Stimulated activated naive B cell treated with anti-CD40 and anti-IgM and Interleukin-4, amounts not matched to agents 10 μg/mL and 1 μg/mL and 100 μg/mL, for 72 hours (primary cell): Measurements from ENCODE around the gene PRMT2.
A peak's percentile ranks its signal among the peaks of the same experiment; 100 is the strongest.
"Not testable (repeated sequence)": the region's sequence is repeated elsewhere in the genome, so short reads cannot be mapped to it uniquely, and the experiment has no call there.

Source experiments
- ATAC-seq, 2 donors: fragments of 150-1000 bp; cut with Tn5 transposase; replicated peaks; 2 replicates each; pipeline ENCODE4 v1.10.0; 2021; ENCODE audit warnings: moderate library complexity in 1 of 2
- DNase-seq: peaks from one replicate; pipeline ENCODE4 v3.0.0; 2021
- H3K27ac Mint-ChIP-seq: one replicate; pipeline ENCODE4 v1.8.0; 2022; ENCODE audit warnings: mild to moderate bottlenecking, mixed read lengths
- H3K27me3 Mint-ChIP-seq, 2 donors: one replicate each; pipeline ENCODE4 v1.8.0; 2022; ENCODE audit warnings: mixed read lengths in 2 of 2
- H3K36me3 Mint-ChIP-seq, 2 donors: one replicate each; pipeline ENCODE4 v1.8.0; 2022; ENCODE audit warnings: mixed read lengths in 2 of 2, mild to moderate bottlenecking in 1 of 2
- H3K4me1 Mint-ChIP-seq, 2 donors: one replicate each; pipeline ENCODE4 v1.8.0; 2022; ENCODE audit warnings: mixed read lengths in 2 of 2, mild to moderate bottlenecking in 1 of 2
- H3K4me3 Mint-ChIP-seq, 2 donors: one replicate each; pipeline ENCODE4 v1.8.0; 2022; ENCODE audit warnings: mild to moderate bottlenecking in 2 of 2, mixed read lengths in 2 of 2, moderate library complexity in 1 of 2
- H3K9me3 Mint-ChIP-seq, 2 donors: one replicate each; pipeline ENCODE4 v1.8.0; 2022; ENCODE audit warnings: mixed read lengths in 2 of 2, mild to moderate bottlenecking in 1 of 2

Gene PRMT2

GRCh38 chr21:46661642-46662366 is 26.3 kb downstream of the PRMT2 start:
- DNase-seq (no peak), ATAC-seq (peak in 1 of 2 donors; percentile 12)
- Mint-ChIP-seq H3K36me3 (peaks cover 46 to 59% of the 10 kb centered on the region in 2 donors), H3K27ac (no peak overlapping the region), H3K4me3 (peak overlapping the region; percentile 55 to 67), H3K27me3 (peaks cover 0 to 4% of the 10 kb centered on the region in 2 donors), H3K4me1 (no peaks in the 10 kb centered on the region), H3K9me3 (no peaks in the 10 kb centered on the region)

- no peak overlapping the region for H3K27ac Mint-ChIP-seq
- H3K4me1 Mint-ChIP-seq, result peaks cover 0 to 1% of the 10 kb centered on the region in 2 donors
- peaks cover 41 to 54% of the 10 kb centered on the region in 2 donors for H3K36me3 Mint-ChIP-seq
- peaks cover 0 to 7% of the 10 kb centered on the region in 2 donors for H3K27me3 Mint-ChIP-seq
- no peak overlapping the region for H3K4me3 Mint-ChIP-seq
- DNase-seq, result no peak
- ATAC-seq, result no peak
- H3K9me3 Mint-ChIP-seq, result no peaks in the 10 kb centered on the region
These were observed 26.8 kb downstream of the PRMT2 start for GRCh38 chr21:46662367-46662654.

DNA sequence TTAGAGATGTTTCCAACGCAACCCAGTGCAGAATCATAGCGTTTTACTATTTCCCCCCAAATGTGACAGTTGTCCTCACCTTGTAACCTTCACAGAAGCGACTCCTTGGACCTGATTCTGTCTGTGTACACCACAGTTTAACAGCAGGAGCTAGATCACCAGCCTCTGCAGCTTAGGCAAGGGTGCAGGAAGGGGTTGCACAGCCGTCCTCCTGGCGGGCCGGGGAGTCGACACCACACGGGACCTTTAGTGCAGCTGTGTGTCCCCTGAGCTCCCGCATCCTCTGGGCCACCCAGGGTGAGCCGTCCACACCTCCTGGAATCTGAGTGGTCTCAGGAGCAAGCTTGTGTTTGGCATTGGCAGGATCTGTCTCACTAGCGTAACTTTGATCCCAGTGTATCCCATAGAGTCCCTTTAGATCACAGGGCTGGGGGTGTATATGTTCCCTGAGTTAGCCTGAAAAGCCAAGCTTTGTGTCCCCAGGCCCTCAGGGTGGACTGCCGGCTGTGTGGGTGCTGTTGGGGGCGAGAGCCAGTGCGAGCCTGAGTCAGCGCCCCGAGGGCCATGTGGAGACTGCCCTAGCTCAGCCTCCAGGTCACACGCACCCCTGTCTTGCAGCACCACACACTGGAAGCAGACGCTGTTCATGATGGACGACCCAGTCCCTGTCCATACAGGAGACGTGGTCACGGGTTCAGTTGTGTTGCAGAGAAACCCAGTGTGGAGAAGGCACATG is 27.5 kb downstream of the PRMT2 start:
- peaks cover 38 to 50% of the 10 kb centered on the region in 2 donors for H3K36me3 Mint-ChIP-seq
- no peaks in the 10 kb centered on the region for H3K9me3 Mint-ChIP-seq
- ATAC-seq (no peak), DNase-seq (no peak)
- H3K4me1 Mint-ChIP-seq, result peaks cover 0 to 8% of the 10 kb centered on the region in 2 donors
- no peak overlapping the region for H3K27ac Mint-ChIP-seq
- H3K4me3 Mint-ChIP-seq, result no peak overlapping the region
- H3K27me3 Mint-ChIP-seq, result peaks cover under 1 to 13% of the 10 kb centered on the region in 2 donors

GRCh38 chr21:46663754-46664153 is 28.3 kb downstream of the PRMT2 start:
- H3K9me3 Mint-ChIP-seq, result no peaks in the 10 kb centered on the region
- ATAC-seq (no peak), DNase-seq (no peak)
- peaks cover 30 to 41% of the 10 kb centered on the region in 2 donors for H3K36me3 Mint-ChIP-seq
- no peak overlapping the region for H3K27ac Mint-ChIP-seq
- peaks cover 2 to 12% of the 10 kb centered on the region in 2 donors for H3K4me1 Mint-ChIP-seq
- peaks cover 4 to 18% of the 10 kb centered on the region in 2 donors for H3K27me3 Mint-ChIP-seq
- no peak overlapping the region for H3K4me3 Mint-ChIP-seq

DNA sequence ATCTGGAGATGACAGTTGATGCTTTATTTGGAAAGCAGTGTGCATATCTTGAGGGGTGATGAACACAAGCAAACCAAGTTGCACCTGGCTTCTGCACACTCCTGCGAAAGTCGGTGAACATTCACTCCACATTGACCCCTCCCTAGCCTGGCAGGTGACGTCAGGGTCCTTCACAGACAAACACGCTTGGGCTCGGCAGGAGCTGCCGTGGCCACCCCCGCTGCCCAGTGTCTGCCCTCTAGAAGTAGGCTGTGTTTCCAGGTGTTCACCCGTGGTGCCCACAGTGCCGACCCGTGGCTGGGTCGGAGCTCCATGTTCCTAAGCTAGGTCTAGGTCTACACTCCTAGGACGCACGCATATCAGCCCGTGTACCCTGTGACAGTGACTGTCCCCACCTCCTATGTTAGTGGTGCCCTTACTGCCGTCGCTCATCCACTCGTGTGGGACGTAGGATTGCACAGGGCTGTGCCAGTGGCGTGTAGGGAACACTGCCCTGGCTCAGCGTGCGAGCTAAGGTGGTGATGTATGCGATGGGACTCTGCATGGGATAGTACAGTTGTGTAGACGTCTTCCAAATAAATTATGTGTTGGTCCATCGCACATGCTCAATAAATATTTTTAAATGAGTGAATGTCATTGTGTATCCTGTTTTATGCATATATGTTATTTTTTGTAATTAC is 29.0 kb downstream of the PRMT2 start:
- DNase-seq, result no peak
- Mint-ChIP-seq H3K27me3 (peaks cover 4 to 22% of the 10 kb centered on the region in 2 donors), H3K4me1 (peaks cover 2 to 12% of the 10 kb centered on the region in 2 donors), H3K27ac (no peak overlapping the region), H3K36me3 (peaks cover 26 to 37% of the 10 kb centered on the region in 2 donors), H3K4me3 (no peak overlapping the region), H3K9me3 (no peaks in the 10 kb centered on the region)
- no peak for ATAC-seq

GRCh38 chr21:46665566-46665965 is 30.1 kb downstream of the PRMT2 start:
- no peak for DNase-seq
- Mint-ChIP-seq H3K36me3 (peaks cover 24 to 33% of the 10 kb centered on the region in 2 donors), H3K27ac (no peak overlapping the region), H3K9me3 (no peaks in the 10 kb centered on the region), H3K27me3 (peaks cover 12 to 31% of the 10 kb centered on the region in 2 donors), H3K4me3 (no peak overlapping the region), H3K4me1 (peaks cover 2 to 12% of the 10 kb centered on the region in 2 donors)
- ATAC-seq, result no peak

GRCh38 chr21:46666941-46667740 is 31.7 kb downstream of the PRMT2 start:
- peaks cover 18 to 26% of the 10 kb centered on the region in 2 donors for H3K36me3 Mint-ChIP-seq
- peak overlapping the region; percentile 77 for H3K4me3 Mint-ChIP-seq
- peaks cover 2 to 12% of the 10 kb centered on the region in 2 donors for H3K4me1 Mint-ChIP-seq
- DNase-seq, result no peak
- peaks cover 18 to 44% of the 10 kb centered on the region in 2 donors for H3K27me3 Mint-ChIP-seq
- ATAC-seq, result peak; percentile 41 to 60
- no peaks in the 10 kb centered on the region for H3K9me3 Mint-ChIP-seq
- H3K27ac Mint-ChIP-seq, result peak overlapping the region; percentile 37

GRCh38 chr21:46667741-46668380 is 32.4 kb downstream of the PRMT2 start:
- DNase-seq (no peak), ATAC-seq (peak; percentile 65)
- Mint-ChIP-seq H3K9me3 (no peaks in the 10 kb centered on the region), H3K4me3 (peak overlapping the region; percentile 77), H3K27ac (peak overlapping the region; percentile 31), H3K36me3 (peaks cover 18 to 24% of the 10 kb centered on the region in 2 donors), H3K27me3 (peaks cover 21 to 48% of the 10 kb centered on the region in 2 donors), H3K4me1 (peaks cover 2 to 12% of the 10 kb centered on the region in 2 donors)

GRCh38 chr21:46668381-46668780 is 32.9 kb downstream of the PRMT2 start:
- H3K27ac Mint-ChIP-seq, result no peak overlapping the region

GRCh38 chr21:46668904-46669303 is 33.4 kb downstream of the PRMT2 start:
- not testable (repeated sequence) for H3K4me3 Mint-ChIP-seq, DNase-seq, ATAC-seq, H3K27ac Mint-ChIP-seq, H3K9me3 Mint-ChIP-seq
- peaks cover 2 to 12% of the 10 kb centered on the region in 2 donors for H3K4me1 Mint-ChIP-seq
- H3K36me3 Mint-ChIP-seq, result peaks cover 11 to 16% of the 10 kb centered on the region in 2 donors
- H3K27me3 Mint-ChIP-seq, result peaks cover 21 to 48% of the 10 kb centered on the region in 2 donors

More at GRCh38 chr21:46668381-46668780, 32.9 kb downstream of the PRMT2 start:
- Mint-ChIP-seq H3K27me3 (peaks cover 21 to 48% of the 10 kb centered on the region in 2 donors), H3K4me1 (peaks cover 2 to 12% of the 10 kb centered on the region in 2 donors), H3K36me3 (peaks cover 16 to 19% of the 10 kb centered on the region in 2 donors), H3K9me3 (no peaks in the 10 kb centered on the region), H3K4me3 (peak overlapping the region; percentile 77)
- DNase-seq, result no peak
- ATAC-seq, result no peak

- no peaks in the 10 kb centered on the region for H3K4me1 Mint-ChIP-seq
- no peaks in the 10 kb centered on the region for H3K36me3 Mint-ChIP-seq
These were observed 39.0 kb downstream of the PRMT2 start for GRCh38 chr21:46674430-46675007.

DNA sequence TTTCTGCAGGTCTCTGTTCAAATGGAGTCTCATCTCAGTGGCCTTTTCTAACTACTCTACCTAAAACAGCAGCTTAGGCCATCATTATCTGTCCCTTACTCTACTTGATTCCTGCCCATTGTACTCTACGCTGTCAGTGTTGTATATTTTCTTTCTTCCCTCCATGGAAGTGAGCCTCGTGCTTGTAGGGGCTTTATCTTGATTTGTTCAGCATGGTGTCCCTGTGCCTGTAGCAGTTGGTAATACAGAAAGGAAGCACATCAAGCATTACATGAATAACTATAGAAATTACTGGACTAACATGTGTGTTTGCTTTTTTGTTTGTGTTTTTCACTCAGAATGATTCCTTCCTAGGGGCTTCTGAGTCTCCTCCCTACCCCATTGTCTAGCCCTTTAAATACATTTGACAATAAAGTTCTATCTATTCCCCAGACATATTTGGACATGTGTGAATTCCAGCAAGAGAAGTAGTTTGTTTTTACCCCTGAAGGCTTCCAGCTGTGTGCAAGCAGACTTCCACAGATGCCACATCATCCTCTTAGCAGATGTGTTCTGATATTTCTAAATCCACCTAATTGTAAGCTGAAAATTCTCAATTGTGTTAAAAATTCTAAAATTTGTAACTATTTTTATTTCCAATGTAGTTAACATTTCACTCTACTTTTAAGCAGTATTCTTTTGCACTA is 40.3 kb downstream of the PRMT2 start:
- H3K4me3 Mint-ChIP-seq, result no peak overlapping the region
- no peaks in the 10 kb centered on the region for H3K9me3 Mint-ChIP-seq
- no peaks in the 10 kb centered on the region for H3K36me3 Mint-ChIP-seq
- ATAC-seq (no peak), DNase-seq (no peak)
- peaks cover 15 to 23% of the 10 kb centered on the region in 2 donors for H3K27me3 Mint-ChIP-seq
- H3K27ac Mint-ChIP-seq, result no peak overlapping the region
- no peaks in the 10 kb centered on the region for H3K4me1 Mint-ChIP-seq

More at GRCh38 chr21:46674430-46675007, 39.0 kb downstream of the PRMT2 start:
- no peak for ATAC-seq
- Mint-ChIP-seq H3K27ac (no peak overlapping the region), H3K27me3 (peaks cover 18 to 34% of the 10 kb centered on the region in 2 donors), H3K9me3 (no peaks in the 10 kb centered on the region), H3K4me3 (no peak overlapping the region)
- no peak for DNase-seq

DNA sequence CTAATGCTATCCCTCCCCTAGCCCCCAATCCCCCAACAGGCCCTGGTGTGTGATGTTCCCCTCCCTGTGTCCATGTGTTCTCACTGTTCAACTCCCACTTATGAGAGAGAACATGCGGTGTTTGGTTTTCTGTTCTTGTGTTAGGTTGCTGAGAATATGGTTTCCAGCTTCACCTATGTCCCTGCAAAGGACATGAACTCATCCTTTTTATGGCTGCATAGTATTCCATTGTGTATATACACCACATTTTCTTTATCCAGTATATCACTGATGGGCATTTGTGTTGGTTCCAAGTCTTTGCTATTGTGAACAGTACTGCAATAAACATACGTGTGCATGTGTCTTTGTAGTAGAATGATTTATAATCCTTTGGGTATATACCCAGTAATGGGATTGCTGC is 41.1 kb downstream of the PRMT2 start:
- H3K27me3 Mint-ChIP-seq, result peaks cover 14 to 21% of the 10 kb centered on the region in 2 donors
- DNase-seq, H3K9me3 Mint-ChIP-seq, H3K36me3 Mint-ChIP-seq, ATAC-seq, H3K4me1 Mint-ChIP-seq, H3K27ac Mint-ChIP-seq, H3K4me3 Mint-ChIP-seq: not testable (repeated sequence)
